Pulmonary artery endothelial cell (primary cell): ENCODE measurements around the gene REEP2. TPM values are rescaled to one million over a fixed set of nuclear protein-coding genes. Genes with fewer than 3 reads are reported as not detected.

ENCODE experiments used
- DNase-seq: peaks from one replicate; pipeline ENCODE4 v3.0.0-alpha.2; 2011; ENCODE audit warnings: low read depth, low spot score
- total RNA-seq: library from RNA; depleted of rRNA; stranded (reverse); fragments of >200 nt; gene quantifications from 2 replicates; pipeline ENCODE4 v1.2.3, GENCODE V29; 2014

REEP2 gene
- total RNA-seq, 1 donor from 2014 or later, result 4.2 TPM

DNA sequence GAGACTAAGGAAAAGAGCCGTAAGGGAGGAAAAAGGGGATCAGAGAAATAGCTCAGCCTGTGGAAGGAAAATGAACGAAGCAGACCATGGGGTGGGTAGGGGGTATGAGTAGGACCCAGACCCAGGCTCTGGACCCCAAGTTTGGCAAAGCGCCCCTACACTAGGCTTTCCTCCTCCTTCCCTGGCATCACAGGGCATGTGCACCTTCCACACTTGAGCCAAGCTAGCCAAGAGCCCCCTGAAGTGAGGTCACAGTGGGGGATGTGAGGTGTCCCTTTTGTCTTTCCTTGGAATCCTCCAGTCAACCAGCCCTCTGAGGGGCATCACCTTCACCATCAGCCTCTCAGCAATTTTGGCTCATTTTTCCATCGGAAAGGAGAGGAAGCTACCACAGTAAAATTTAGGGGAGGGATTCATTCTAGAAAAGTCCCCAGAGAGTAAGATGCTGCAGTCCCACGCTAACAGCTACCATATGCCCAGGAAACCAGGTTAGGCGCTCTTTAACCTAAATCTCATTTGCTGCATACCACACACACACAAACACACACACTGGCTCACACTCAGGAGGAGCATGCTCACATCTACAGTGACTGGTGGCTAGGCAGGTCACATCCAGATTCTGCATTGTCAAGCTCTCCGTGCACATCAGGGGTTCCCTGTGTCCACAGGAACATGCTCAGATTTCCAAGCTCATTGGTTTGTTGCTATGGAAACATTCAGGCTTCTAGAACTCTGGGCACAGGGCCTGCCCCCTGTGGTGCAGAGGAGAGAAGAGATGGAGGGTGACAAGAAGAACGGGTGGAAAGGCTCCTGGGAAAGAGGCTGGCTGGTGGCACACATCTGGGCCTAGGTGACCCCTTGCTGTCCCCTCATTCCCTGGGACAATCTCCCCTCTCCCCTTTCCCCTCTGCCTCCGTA, 9.9 kb downstream of the REEP2 start:
- DNase-seq, result no peak

DNA sequence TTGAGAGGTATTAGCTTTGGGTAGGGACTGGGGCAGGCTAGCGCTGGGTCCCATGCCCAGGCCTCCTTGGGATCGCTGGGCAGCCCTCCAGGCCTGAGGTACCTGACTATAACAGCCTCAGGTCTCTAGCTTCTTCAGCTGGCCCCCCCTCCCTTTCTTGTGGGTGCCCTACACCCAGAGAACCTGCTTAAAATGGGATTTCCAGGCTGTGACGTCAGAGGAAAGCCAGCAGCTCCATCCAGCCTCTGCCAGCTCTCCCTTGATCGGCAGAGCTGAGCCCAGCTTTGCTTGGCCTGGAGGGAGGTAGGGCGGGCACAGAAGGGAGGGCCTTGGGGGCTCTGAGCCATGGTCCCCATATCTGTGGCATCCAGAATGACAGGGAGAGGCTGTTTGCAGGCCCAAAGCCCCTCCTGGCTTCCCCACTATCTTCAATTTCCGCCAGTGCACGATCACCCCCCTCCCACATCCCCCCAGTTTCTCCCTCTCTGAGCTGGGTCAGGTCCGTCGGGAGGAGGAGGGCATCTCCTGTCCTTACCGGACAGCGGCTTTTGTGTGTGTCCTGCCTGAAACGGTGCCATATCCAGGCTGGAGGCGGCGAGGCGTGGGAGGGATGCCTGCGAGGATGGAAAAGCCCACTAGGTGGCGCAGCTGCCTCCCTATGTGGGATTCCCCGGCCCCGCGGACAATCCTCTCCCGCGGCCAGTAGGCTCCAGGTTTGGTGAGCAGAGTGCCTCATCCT, 10.8 kb downstream of the REEP2 start:
- DNase-seq, result peak; percentile 35

DNA sequence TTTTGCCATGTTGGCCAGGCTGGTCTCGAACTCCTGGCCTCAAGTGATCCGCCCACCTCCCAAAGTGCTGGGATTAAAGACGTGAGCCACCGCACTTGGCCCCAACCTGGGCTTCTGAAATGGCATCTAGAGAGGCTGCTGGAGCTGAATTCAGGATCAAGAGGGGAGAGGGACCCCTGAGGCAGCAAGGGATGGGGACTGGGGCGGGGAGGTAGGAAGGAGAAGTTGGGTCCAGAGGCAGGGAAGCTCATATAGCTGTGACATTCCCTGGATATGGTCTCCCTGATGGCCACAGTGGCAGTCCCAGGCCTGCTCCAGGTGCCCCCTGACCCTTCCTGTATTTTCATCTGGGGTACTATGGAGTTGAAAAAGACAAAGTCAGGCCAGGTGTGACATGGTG, 12.1 kb downstream of the REEP2 start:
- DNase-seq, result no peak

DNA sequence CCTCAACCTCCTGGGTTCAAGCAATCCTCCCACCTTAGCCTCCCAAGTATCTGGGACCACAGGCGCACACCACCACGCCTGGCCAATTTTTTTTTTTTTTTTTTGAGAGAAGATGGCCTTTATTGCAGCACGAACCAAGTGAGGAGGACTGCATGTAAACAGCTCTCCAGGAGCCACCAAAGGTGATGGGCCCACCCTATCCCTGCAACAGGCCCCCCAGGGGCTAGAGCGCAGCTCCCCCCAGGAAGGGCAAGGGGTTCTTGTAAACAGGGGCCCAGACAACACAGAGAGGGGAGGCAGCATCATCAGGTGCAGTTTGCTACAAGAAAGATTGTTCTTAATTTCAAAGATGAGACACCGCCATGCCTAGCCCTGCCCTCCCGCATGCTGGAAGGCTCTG, 13.9 kb downstream of the REEP2 start:
- no peak for DNase-seq

DNA sequence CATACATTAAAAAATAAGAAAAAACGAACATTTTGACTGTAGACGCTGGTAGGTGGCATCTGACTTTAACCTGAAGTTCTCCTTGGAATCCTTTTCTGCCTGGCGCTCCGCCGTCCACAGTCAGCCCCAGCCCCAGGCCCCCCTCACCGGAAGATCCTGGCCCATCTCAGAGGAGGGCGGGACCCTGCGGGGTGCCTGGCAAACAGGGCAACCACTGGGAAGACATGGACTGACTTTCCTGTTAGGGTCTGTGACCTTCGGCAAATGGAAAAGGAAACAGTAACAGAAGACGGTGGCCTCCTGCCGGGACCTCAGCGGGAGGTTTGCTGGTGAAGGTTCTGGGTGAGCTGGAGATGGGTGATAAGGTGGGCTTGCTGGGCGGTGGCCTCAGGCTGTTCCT, 14.7 kb downstream of the REEP2 start:
- no peak for DNase-seq

DNA sequence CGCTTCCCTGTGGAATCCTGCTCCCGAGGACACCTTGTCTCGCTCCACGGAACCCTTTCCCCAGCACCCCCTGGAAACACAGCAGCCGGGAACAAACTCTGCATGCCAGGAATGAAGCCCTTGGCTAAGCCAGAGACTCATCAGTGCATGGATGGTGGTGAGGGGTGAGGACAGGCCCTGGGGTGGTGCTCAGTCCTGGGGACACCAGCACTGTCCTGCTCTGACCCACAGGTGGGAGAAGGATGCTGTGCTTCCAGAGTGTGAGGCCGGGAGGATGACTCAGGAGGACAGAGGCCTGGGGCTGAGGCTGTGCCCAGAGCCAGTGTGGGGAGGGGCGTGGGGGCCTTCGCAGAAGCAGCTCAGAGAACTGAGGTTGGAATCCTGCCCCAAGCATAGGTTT, 15.3 kb downstream of the REEP2 start:
- DNase-seq, result no peak

DNA sequence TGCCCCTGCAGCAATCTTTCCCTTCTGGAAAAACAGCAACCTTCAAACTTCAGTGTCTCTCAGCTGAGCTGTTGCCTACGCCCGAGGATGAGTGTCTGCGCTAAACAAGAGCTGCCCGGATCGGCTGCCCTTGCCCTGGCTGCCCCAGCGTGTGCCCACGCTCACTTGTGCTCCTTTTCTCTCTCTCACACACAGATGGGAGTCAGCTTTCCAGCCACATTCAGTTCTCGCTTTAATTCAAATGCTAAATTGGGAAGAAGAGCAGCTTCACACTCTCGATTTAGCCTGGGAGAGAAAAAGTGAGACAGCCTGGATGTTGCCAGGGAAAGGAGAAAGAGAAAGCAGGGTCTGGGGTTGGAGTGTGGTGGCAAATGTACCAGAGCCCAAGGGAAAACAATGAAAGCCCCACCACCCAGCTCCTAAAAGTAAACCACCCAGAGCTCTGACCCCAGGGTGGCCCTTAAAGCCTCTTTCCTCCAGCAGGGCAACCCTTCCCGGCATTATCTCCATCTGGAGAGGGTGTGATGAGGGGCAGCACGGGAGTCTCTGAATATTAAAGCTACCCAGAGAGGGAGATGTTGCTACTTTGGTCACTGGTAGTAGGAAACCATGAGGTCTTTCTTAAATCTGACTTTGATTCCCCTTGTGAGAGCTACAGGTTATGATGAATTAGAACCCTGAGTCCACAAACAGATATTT, 16.5 kb downstream of the REEP2 start:
- no peak for DNase-seq

DNA sequence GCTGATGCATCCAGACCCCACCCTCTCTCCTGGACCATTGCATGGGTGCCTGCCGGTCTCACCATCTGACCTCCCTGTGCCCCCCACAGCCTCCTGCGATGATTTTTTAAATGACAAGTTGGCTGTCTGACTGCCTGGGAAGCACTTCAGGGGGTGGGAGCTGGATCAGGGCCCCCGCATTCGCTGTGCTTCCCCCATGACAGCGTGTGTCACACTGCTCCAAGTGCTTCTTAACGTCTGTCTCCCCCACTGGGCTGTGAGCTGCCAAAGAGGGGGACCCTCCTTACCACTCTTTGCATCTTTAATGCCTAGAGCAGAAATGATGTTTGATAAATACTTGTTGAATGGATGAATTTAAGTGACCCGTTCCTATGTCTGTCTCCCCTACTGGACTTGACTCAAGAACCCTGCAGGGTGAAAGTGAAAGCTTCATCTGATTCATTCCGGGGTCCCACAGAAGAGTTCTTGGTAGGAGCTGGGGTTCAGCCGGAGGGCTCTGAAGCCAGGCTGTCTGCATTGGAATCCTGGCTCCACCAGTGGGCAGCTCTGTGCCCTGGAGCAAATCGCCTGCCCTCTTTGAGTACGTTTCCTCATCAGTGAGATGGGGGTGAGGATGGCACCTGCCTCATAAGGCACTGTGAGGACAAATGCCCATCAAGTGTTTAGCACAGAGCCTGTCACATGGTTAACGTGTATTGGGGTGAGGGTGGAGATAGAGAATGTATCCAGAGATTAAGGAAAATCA, 18.8 kb downstream of the REEP2 start:
- DNase-seq, result no peak

DNA sequence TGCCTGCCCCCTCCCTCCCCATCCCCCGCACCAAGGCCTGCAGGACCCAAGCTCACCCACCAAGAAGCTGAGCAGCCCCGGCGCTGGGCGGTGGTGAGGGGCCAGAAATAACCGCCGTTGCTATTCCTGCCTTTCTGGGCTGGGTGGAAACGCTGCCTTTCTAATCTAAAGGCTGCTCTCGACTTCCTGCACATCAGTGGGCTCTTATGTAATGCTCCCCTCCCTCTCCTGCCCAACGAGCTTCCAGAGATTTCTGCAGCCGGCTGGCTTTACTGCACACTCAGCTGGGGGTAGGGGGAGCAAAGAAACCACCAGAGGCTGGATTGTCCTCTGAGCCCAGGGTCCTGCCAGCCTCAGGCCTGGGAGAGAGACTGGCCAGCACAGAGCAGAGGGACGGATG, 19.5 kb downstream of the REEP2 start:
- DNase-seq, result no peak

DNA sequence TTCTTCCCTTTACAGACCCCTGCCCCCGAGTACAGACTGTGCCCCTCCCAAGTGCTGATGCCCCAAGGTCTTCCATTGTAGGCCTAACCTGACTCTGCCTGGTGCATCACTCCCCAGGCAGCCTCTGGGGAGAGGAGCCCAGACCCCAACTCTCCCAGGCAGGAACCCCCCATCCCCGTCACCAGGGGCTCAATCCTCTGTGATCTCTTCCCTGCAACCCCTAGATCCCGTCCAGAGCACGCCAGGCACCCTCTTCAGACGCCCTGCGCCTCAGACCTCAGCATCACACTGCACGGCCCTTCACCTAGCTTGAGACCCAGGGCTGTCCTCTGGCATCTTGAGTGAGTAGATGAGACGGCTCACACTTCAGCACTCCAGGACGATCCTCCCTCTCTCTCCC, 20.0 kb downstream of the REEP2 start:
- no peak for DNase-seq

DNA sequence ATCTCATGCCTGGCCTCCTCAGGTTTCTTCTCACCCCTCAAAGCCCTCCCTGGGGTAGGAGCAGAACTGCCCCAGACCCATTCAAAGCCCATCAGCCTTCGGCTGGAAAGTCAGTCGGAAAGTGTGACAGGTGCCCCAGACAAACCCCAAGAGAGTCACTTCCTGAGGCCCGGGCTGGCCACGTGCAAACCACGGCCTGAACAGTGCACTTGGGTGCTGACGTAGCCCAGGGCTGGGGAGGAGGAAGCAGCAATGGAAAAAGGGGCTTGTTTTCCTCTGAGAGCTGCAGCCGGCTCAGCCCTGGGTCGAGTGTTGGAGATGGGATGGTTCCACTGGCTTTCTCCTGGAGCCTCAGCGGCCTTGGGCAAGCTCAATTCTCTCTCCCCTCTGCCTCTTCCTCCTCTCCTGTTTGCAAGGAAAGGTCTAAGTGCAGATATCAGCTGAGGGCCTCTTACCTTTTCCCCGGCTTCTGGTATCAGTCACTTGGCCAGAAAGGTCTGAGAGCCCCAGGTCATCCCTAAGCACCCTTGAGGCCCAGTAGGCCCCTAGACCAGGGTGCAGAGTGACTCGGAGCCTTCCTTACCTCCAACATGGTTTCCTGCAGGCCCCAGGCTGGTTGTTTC, 20.6 kb downstream of the REEP2 start:
- DNase-seq, result peak; percentile 35

DNA sequence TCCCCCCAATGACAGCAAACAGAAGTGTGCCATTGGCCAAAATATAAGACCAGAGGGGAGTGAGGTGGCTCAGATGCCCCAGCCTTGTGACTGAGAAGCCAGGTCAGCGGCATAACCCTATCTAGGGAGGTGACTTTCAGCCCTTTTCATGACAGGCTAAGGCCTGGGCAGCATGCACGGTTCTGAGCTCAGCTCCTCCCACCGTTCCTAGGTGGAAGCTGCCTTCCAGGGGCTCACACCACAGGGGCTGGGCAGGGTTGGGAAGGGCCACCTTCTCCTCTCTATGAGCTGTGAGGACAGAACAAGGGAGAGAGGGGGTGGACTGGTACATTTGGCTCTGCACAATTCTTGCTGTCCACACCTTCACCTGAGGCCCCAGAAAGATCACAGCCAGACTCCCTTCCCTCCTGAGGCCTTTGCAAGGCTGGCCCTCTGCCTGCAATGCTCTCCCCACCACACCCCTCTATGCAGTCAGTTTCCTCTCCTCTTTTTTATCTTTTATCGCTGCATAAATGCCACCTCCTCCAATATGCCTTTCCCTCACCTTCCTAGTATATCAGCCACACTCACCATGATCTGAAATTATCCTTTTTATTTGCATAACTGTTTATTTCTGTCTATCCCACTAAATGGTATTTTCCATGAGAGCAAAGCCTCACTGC, 21.3 kb downstream of the REEP2 start:
- no peak for DNase-seq

DNA sequence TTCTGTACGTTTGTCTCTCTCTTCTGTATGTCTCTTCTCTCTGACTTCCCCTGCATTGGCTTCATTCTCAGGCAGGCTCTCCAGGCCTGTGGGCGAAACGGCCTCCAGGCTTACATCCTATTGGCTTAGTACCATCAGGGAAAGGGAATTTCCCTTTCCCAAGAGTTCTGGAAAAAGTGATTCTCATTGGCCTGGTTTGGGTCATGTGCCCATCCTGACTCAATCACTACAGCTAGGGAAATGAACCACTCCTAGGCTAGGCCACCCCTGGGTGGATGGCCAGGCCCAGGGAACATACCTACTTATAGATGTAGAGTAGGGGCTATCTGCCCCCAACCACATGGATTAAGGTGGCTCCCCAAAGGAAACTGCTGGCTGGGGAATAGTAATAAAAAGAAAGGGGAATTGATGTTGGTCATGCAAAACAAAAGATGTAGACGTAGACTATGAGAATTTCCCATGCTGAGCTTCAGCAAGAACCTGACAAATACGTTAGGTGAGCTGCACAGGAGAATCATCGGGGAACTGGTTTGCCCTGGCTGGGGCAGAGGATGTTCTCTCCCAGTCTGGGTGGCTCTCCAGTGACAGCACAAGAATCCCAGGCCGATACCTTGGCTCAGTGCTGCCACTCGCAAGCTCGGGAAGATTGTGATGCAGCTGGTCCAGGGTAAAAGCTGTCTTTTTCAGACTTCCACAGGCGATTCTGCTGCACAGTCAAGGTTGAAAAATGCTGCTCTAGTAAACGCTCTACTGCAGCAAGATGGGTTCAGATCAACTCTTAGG, 22.7 kb downstream of the REEP2 start:
- DNase-seq, result peak; percentile 36

DNA sequence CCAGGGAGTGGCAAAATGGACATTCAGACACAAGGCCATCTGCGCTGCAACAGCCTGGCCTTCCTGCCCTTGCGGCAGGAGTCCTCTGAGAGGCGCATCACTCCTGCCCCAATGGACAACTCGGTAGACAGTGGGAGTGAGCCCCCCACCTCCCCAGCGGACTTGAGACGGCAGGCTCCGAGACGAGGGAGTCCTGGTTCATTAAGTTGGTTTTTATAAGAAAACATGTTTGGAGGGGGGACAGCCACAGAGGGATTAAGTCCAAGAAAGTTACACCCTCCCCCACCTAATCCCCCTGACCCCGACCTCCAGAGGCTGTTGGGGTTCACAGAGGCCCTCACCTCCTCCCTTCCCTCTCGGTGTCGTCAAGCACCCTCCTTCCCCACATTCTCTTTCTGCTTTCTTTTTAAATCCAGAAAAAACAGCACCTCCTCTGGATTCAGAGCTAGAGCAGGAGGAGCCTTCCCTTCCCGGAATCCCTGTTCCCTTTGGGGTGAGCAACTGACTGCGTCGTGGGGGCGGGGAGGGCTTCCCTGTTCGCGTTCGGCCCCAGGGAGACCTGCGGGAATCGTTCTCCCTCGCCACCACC, 24.7 kb downstream of the REEP2 start:
- DNase-seq, result no peak

DNA sequence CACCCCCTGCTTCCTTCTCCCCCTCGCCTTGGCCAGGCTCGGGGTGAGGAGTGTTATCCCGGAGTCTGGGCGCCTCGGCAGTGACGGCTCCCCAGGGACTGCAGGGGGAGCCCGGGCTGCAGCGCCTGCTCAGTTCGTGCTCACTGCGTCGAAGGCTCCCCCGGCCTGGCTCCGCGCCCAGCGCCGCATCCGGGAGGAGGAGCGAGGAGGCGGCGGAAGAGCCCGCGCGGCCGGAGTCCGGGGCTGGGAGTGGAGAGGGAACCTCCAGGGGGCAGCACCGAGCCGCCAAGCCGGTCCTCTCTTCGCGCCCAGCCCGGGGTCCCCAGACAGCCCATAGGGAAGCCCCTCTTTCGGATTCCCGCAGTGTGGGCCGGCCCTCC, 25.1 kb downstream of the REEP2 start:
- peak; percentile 74 for DNase-seq

DNA sequence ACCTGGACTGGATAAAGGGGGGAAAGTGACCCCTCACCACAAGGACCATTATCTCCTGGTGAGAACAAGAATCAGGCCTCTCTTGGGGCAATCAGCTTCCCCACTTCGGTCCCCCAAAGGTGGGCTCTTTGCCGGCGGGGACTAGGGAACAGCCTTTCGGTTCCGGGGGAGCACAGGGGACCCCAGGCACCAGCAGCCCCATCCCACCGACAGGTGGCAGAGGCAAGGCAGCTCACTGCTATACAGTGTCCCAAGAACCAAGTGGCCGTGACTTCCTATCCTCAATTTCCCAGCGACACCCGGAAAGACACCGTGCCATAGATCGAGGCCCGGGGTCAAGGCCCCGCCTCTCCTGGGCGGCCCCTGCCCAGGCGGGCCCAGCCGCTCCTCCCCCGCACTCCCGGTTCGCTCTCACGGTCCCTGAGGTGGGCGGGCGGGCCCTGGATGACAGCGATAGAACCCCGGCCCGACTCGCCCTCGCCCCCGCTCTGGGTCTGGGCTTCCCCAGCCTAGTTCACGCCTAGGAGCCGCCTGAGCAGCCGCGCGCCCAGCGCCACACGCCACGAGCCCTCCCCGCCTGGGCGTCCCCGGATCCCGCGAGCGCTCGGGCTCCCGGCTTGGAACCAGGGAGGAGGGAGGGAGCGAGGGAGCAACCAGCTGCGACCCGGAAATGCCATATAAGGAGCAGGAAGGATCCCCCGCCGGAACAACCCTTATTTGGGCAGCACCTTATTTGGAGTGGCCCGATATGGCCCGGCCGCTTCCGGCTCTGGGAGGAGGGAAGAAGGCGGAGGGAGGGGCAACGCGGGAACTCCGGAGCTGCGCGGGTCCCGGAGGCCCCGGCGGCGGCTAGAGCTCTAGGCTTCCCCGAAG, 25.8 kb downstream of the REEP2 start:
- DNase-seq, result peak; percentile 94

DNA sequence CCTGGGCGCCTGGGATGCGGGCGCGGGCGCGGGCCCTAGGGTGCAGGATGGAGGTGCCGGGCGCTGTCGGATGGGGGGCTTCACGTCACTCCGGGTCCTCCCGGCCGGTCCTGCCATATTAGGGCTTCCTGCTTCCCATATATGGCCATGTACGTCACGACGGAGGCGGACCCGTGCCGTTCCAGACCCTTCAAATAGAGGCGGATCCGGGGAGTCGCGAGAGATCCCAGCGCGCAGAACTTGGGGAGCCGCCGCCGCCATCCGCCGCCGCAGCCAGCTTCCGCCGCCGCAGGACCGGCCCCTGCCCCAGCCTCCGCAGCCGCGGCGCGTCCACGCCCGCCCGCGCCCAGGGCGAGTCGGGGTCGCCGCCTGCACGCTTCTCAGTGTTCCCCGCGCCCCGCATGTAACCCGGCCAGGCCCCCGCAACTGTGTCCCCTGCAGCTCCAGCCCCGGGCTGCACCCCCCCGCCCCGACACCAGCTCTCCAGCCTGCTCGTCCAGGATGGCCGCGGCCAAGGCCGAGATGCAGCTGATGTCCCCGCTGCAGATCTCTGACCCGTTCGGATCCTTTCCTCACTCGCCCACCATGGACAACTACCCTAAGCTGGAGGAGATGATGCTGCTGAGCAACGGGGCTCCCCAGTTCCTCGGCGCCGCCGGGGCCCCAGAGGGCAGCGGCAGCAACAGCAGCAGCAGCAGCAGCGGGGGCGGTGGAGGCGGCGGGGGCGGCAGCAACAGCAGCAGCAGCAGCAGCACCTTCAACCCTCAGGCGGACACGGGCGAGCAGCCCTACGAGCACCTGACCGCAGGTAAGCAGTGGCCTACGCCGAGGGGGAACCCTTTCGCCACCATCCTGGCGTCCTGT, 26.6 kb downstream of the REEP2 start, which contains the start of gene EGR1:
Gene EGR1 (plus strand): TSS at position 219 of the 864 bp plus-strand sequence. CDS start 283 bp downstream, at position 502.
- DNase-seq, result peak; percentile 69
